Subcutaneous abdominal adipose tissue (tissue), 5 donors: ENCODE data around the gene NR3C1.

ENCODE experiments used
- H3K27ac ChIP-seq: one replicate; pipeline ENCODE4 v1.7.0; 2013; ENCODE audit warnings: low read depth, mild to moderate bottlenecking, inconsistent platforms, low read length, moderate library complexity
- H3K27me3 ChIP-seq, 5 donors: one replicate each; pipeline ENCODE4 v1.7.0; 2013; ENCODE audit warnings: low read length in 5 of 5, inconsistent platforms in 1 of 5; ENCODE audit not compliant: control insufficient read depth in 5 of 5, insufficient read depth in 4 of 5
- H3K36me3 ChIP-seq, 5 donors: one replicate each; pipeline ENCODE4 v1.7.0; 2013; ENCODE audit warnings: low read length in 5 of 5; ENCODE audit not compliant: control insufficient read depth in 5 of 5, insufficient read depth in 5 of 5
- H3K4me1 ChIP-seq, 5 donors: one replicate each; pipeline ENCODE4 v1.7.0; 2013; ENCODE audit warnings: low read length in 5 of 5, mild to moderate bottlenecking in 3 of 5, moderate library complexity in 1 of 5; ENCODE audit not compliant: control insufficient read depth in 5 of 5, insufficient read depth in 5 of 5
- H3K4me3 ChIP-seq, 5 donors: one replicate each; pipeline ENCODE4 v1.7.0; 2013; ENCODE audit warnings: low read length in 5 of 5, low read depth in 1 of 5
- H3K9ac ChIP-seq, 5 donors: one replicate each; pipeline ENCODE4 v1.7.0; 2013; ENCODE audit warnings: low read length in 5 of 5, mild to moderate bottlenecking in 4 of 5, moderate library complexity in 3 of 5
- H3K9me3 ChIP-seq, 5 donors: one replicate each; pipeline ENCODE4 v1.7.0; 2013; ENCODE audit warnings: low read length in 5 of 5; ENCODE audit not compliant: control insufficient read depth in 5 of 5
- donor health status: healthy.
- donor health status: healthy.
- donor health status: healthy.
- donor health status: healthy.
- donor health status: healthy.

NR3C1 gene

GRCh38 chr5:143259254-143259605, 144.3 kb downstream of the NR3C1 start:
- Histone ChIP-seq H3K4me3 (no peak overlapping the region), H3K27me3 (no peaks in the 10 kb centered on the region), H3K27ac (no peak overlapping the region), H3K9me3 (no peaks in the 10 kb centered on the region), H3K4me1 (no peaks in the 10 kb centered on the region), H3K9ac (no peak overlapping the region), H3K36me3 (no peaks in the 10 kb centered on the region)

- H3K9ac ChIP-seq: no peak overlapping the region
- H3K4me1 ChIP-seq: no peaks in the 10 kb centered on the region
- H3K36me3 ChIP-seq: no peaks in the 10 kb centered on the region
- no peak overlapping the region for H3K4me3 ChIP-seq
- no peak overlapping the region for H3K27ac ChIP-seq
- no peaks in the 10 kb centered on the region for H3K27me3 ChIP-seq
- no peaks in the 10 kb centered on the region for H3K9me3 ChIP-seq
These were observed 144.8 kb downstream of the NR3C1 start for GRCh38 chr5:143258559-143259253.

GRCh38 chr5:143254819-143255218, 148.7 kb downstream of the NR3C1 start:
- Histone ChIP-seq H3K9me3 (no peaks in the 10 kb centered on the region), H3K4me1 (no peaks in the 10 kb centered on the region), H3K27ac (no peak overlapping the region), H3K4me3 (no peak overlapping the region), H3K36me3 (no peaks in the 10 kb centered on the region), H3K27me3 (no peaks in the 10 kb centered on the region), H3K9ac (no peak overlapping the region)

DNA sequence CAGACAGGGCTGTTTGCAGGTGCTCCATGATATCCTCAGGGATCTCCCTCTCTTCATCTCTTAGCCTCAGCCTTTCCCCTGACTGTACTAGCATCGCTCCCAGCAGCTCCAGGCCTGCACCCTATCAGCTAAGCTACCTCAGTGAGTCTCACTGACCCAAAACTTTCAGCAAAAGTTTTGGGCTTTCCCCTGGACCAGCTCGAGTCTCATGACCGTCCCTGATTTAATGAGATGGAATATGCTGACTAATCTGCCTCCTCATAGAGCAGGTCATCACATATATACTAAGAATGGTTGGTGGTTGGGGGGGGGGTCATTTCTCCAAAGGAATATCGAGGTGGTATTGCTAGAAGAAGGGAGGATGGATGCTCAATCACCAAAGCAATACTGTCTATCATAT, 151.5 kb downstream of the NR3C1 start:
- Histone ChIP-seq H3K4me3 (no peak overlapping the region), H3K36me3 (no peaks in the 10 kb centered on the region), H3K27me3 (no peaks in the 10 kb centered on the region), H3K27ac (no peak overlapping the region), H3K4me1 (peaks cover 0 to 11% (median 8%) of the 10 kb centered on the region in 5 donors), H3K9ac (no peak overlapping the region), H3K9me3 (no peaks in the 10 kb centered on the region)

- Histone ChIP-seq H3K36me3 (no peaks in the 10 kb centered on the region), H3K9me3 (no peaks in the 10 kb centered on the region), H3K27me3 (no peaks in the 10 kb centered on the region), H3K27ac (no peak overlapping the region), H3K4me1 (peaks cover 0 to 11% (median 8%) of the 10 kb centered on the region in 5 donors), H3K4me3 (no peak overlapping the region), H3K9ac (no peak overlapping the region)
These were observed 152.3 kb downstream of the NR3C1 start for GRCh38 chr5:143251190-143251589.

- H3K27ac ChIP-seq: no peak overlapping the region
- no peak overlapping the region for H3K9ac ChIP-seq
- no peaks in the 10 kb centered on the region for H3K36me3 ChIP-seq
- no peak overlapping the region for H3K4me3 ChIP-seq
- peaks cover 0 to 16% (median 8%) of the 10 kb centered on the region in 5 donors for H3K4me1 ChIP-seq
- no peaks in the 10 kb centered on the region for H3K9me3 ChIP-seq
- no peaks in the 10 kb centered on the region for H3K27me3 ChIP-seq
These were observed 153.6 kb downstream of the NR3C1 start for GRCh38 chr5:143249851-143250250.

DNA sequence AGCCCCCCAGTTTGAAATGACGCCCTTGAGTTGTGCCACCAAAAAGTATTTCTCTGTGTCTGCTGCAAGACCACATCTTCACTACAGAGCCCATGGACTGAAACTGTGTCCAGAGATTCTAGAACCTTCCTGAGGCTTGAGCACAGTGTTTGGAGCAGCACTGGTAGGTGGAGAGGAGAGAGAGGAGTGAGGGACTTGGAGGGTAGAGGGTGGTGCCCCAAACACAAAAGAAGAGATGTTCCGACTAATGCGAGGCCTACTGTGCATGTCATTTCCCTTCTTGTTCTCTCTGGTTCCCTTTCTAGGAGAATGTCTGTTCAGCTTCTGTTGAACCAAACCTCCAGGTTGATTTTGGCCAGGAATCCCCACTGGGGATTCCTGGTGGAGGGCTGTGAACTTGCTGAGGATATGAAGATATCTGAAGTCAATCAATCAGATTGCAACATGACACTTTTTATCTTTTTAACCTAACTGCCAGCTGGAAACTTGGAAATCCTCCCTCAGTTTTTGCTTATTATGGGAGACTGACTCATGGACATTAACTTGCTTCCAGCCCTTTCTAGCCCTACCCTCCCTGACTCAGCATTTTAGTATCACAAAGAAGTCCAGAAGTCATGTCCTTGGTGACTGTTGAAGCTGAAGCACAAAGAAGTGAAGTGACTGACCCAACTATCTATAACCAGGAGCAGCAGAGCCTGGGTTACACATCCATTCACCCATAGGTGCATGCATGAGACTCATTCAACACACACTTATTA, 154.5 kb downstream of the NR3C1 start:
- Histone ChIP-seq H3K36me3 (no peaks in the 10 kb centered on the region), H3K9me3 (no peaks in the 10 kb centered on the region), H3K4me1 (peaks cover under 1 to 19% (median 13%) of the 10 kb centered on the region in 5 donors), H3K9ac (no peak overlapping the region), H3K27ac (no peak overlapping the region), H3K27me3 (no peaks in the 10 kb centered on the region), H3K4me3 (no peak overlapping the region)

DNA sequence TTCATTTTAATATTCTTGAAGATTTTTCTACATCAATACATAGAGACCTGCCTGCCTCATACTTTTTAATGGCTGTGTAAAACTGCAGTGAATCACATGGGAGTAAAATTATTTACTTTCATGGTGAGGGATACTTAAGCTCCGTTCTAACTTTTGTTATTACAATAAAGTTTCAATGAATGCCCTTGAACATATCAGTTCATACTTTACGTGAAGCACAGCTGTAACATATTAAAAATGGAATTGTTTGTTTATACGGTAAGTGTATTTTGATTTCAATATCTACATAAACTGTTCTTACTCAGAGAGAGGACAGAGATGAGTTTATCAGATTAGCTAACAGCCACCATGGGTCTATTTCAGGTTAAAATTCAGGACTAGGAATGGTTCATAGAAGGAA, 155.1 kb downstream of the NR3C1 start:
- H3K27ac ChIP-seq: no peak overlapping the region
- H3K4me3 ChIP-seq: no peak overlapping the region
- H3K4me1 ChIP-seq: peaks cover 2 to 23% (median 18%) of the 10 kb centered on the region in 5 donors
- no peak overlapping the region for H3K9ac ChIP-seq
- no peaks in the 10 kb centered on the region for H3K9me3 ChIP-seq
- no peaks in the 10 kb centered on the region for H3K36me3 ChIP-seq
- H3K27me3 ChIP-seq: no peaks in the 10 kb centered on the region

DNA sequence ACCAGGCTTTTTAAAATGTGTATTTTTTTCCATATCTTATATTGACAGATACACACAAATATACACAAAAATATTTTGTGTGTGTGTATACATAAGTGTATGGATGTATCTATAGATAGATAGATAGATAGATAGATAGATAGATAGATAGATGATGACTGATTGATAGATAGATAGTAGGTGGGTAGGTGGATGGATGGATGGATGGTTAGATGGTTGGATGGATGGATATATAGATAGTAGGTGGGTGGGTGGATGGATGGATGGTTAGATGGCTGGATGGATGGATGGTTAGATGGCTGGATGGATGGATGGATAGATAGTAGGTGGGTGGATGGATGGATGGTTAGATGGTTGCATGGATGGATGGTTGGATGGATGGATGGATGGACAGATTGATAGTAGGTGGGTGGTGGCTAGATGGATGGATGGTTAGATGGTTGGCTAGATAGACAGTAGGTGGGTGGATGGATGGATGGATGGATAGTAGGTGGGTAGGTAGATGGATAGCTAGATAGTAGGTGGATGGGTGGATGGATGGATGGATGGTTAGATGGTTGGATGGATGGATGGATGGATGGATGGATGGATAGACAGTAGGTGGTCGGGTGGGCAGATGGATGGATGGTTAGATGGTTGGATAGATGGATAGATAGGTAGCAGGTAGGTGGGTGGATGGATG, 156.2 kb downstream of the NR3C1 start:
- Histone ChIP-seq H3K36me3 (no peaks in the 10 kb centered on the region), H3K4me1 (peaks cover 2 to 24% (median 21%) of the 10 kb centered on the region in 5 donors), H3K27me3 (no peaks in the 10 kb centered on the region), H3K9me3 (no peaks in the 10 kb centered on the region), H3K27ac (no peak overlapping the region), H3K4me3 (no peak overlapping the region), H3K9ac (no peak overlapping the region)

DNA sequence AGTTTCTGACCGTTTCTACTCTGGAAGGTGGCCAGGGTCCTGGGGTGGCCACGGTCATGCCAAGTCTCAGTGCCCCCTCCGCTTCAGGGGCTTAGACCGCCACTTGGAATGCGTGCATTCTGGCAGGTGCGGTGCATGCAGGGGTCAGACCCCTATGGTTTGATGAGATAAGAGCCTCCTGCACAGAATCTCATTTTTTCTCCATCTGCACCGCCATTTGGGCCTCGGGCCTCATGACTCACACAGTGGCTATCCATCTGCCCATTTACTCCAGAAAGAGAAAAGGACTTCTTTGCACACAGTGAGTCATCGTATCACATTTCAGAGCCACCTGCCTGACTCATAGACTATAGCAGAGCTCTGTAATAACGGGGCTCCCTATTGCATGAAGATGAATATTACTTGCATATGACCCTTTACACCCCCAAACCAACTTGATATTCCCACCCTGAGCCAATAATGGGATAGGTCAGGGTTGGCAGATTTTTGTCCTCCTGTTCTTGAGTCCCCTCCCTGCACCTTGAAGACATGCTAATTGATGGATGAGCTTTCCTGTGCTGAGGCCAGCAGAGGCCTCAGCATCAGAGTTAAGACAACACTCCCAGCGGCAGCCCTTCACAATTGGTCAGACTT, 157.4 kb downstream of the NR3C1 start:
- H3K36me3 ChIP-seq: no peaks in the 10 kb centered on the region
- H3K27ac ChIP-seq: no peak overlapping the region
- H3K4me3 ChIP-seq: no peak overlapping the region
- no peaks in the 10 kb centered on the region for H3K27me3 ChIP-seq
- H3K4me1 ChIP-seq: peaks cover 2 to 24% (median 21%) of the 10 kb centered on the region in 5 donors
- no peak overlapping the region for H3K9ac ChIP-seq
- H3K9me3 ChIP-seq: no peaks in the 10 kb centered on the region
